Neural crest cell (in vitro differentiated cells): ENCODE data around the gene CTNNA3. TPM values are rescaled to one million over a fixed set of nuclear protein-coding genes. Genes with fewer than 3 reads are reported as not detected.

Experiments
- DNase-seq: peaks from one replicate; pipeline ENCODE4 v3.0.0; 2021; ENCODE audit warnings: low read depth, mixed read lengths, low spot score
- H3K27ac Mint-ChIP-seq: one replicate; pipeline ENCODE4 v1.8.0; 2021; ENCODE audit warnings: mild to moderate bottlenecking, mixed read lengths; ENCODE audit not compliant: unreplicated experiment
- H3K27me3 Mint-ChIP-seq: 2 replicates; pipeline ENCODE4 v1.8.0; 2021; ENCODE audit warnings: low read depth, mild to moderate bottlenecking, mixed read lengths
- H3K36me3 Mint-ChIP-seq: 2 replicates; pipeline ENCODE4 v1.8.0; 2021; ENCODE audit warnings: low read depth, mild to moderate bottlenecking, mixed read lengths
- H3K4me1 Mint-ChIP-seq: 2 replicates; pipeline ENCODE4 v1.8.0; 2021; ENCODE audit warnings: mixed read lengths
- H3K4me3 Mint-ChIP-seq: one replicate; pipeline ENCODE4 v1.8.0; 2021; ENCODE audit warnings: mild to moderate bottlenecking, mixed read lengths
- H3K9me3 Mint-ChIP-seq: 2 replicates; pipeline ENCODE4 v1.8.0; 2021; ENCODE audit warnings: mixed read lengths
- CTCF ChIP-seq: fragments of 200-600 bp; sonication (generic); conservative IDR thresholded peaks from 2 replicates; pipeline ENCODE4 v1.5.0; 2021; ENCODE audit warnings: antibody characterized with exemption, mild to moderate bottlenecking
- total RNA-seq: library from RNA; stranded (reverse); gene quantifications from 2 replicates; pipeline ENCODE4 v1.2.1, GENCODE V29; 2021

CTNNA3 gene
- total RNA-seq, 1 donor from 2014 or later = 4.7 TPM

GRCh38 chr10:66440568-66440967 lies 1255.4 kb downstream of the CTNNA3 start:
- no peak for DNase-seq
- Mint-ChIP-seq H3K4me1 (no peaks in the 10 kb centered on the region), H3K27ac (no peak overlapping the region), H3K27me3 (no peaks in the 10 kb centered on the region), H3K9me3 (peaks cover 6% of the 10 kb centered on the region), H3K4me3 (no peak overlapping the region), H3K36me3 (peaks cover 6% of the 10 kb centered on the region)
- no peak for TF ChIP-seq CTCF

- Mint-ChIP-seq H3K9me3 (peaks cover 11% of the 10 kb centered on the region), H3K27ac (no peak overlapping the region), H3K36me3 (peaks cover 11% of the 10 kb centered on the region), H3K4me1 (no peaks in the 10 kb centered on the region), H3K4me3 (no peak overlapping the region), H3K27me3 (no peaks in the 10 kb centered on the region)
- DNase-seq = no peak
- TF ChIP-seq CTCF = no peak
Observed at GRCh38 chr10:66414943-66415342, 1281.1 kb downstream of the CTNNA3 start.

GRCh38 chr10:66405566-66405965 lies 1290.4 kb downstream of the CTNNA3 start:
- H3K9me3 Mint-ChIP-seq = no peaks in the 10 kb centered on the region
- no peak for TF ChIP-seq CTCF
- no peak for DNase-seq
- H3K36me3 Mint-ChIP-seq = no peaks in the 10 kb centered on the region
- no peaks in the 10 kb centered on the region for H3K4me1 Mint-ChIP-seq
- no peak overlapping the region for H3K4me3 Mint-ChIP-seq
- H3K27ac Mint-ChIP-seq = no peak overlapping the region
- no peaks in the 10 kb centered on the region for H3K27me3 Mint-ChIP-seq

- Mint-ChIP-seq H3K36me3 (no peaks in the 10 kb centered on the region), H3K27me3 (no peaks in the 10 kb centered on the region), H3K27ac (no peak overlapping the region), H3K4me3 (no peak overlapping the region), H3K9me3 (no peaks in the 10 kb centered on the region), H3K4me1 (no peaks in the 10 kb centered on the region)
- DNase-seq = no peak
- no peak for TF ChIP-seq CTCF
Observed at GRCh38 chr10:66398669-66399068, 1297.3 kb downstream of the CTNNA3 start.

GRCh38 chr10:66394342-66395063 lies 1301.5 kb downstream of the CTNNA3 start:
- Mint-ChIP-seq H3K4me1 (no peaks in the 10 kb centered on the region), H3K27me3 (no peaks in the 10 kb centered on the region), H3K4me3 (no peak overlapping the region), H3K36me3 (no peaks in the 10 kb centered on the region), H3K9me3 (no peaks in the 10 kb centered on the region), H3K27ac (no peak overlapping the region)
- DNase-seq = no peak
- TF ChIP-seq CTCF = no peak
